ENCODE results near the gene GGACT.
"Not testable (repeated sequence)": the region's sequence is repeated elsewhere in the genome, so short reads cannot be mapped to it uniquely, and the experiment has no call there.

The GGACT gene

DNA sequence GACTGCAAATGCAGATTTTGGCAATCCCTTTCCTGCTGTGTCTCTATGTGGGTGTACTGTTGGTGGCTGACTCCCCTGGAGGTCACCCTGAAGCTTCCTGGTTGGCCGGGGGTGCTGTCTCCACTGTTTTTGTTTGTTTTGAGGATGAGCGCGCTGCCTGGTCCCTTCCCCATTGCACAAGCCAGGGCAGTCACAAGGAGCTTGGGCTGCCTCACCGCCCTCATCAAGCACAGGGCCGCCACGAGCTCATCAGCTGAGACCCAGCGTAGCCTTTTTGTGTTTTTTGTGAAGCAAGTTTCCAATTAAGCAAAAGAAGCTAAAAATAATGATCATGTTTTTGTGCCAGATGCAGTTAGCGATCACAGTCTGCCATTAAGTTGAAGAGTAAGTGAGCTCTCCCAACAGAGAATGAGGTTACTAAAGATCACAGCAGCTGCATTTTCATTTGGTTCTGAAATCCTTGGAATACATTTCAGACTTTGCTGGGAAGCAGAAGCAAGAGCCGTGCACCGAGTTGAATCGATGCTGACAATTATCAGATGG is 57.8 kb downstream of the GGACT start:
- DNase-seq (ENCODE audit: low read depth in 2 of 2) = no peak

- DNase-seq (ENCODE audit: low read depth in 2 of 2) = no peak
These were observed 58.8 kb downstream of the GGACT start for GRCh38 chr13:100529666-100530377.

- DNase-seq (ENCODE audit: low read depth in 2 of 2) = no peak
These were observed 59.8 kb downstream of the GGACT start for GRCh38 chr13:100528820-100529219.

- DNase-seq (ENCODE audit: low read depth in 2 of 2) = no peak
These were observed 60.2 kb downstream of the GGACT start for GRCh38 chr13:100528353-100528752.

- DNase-seq (ENCODE audit: low read depth in 2 of 2) = no peak
These were observed 60.9 kb downstream of the GGACT start for GRCh38 chr13:100527644-100528043.

DNA sequence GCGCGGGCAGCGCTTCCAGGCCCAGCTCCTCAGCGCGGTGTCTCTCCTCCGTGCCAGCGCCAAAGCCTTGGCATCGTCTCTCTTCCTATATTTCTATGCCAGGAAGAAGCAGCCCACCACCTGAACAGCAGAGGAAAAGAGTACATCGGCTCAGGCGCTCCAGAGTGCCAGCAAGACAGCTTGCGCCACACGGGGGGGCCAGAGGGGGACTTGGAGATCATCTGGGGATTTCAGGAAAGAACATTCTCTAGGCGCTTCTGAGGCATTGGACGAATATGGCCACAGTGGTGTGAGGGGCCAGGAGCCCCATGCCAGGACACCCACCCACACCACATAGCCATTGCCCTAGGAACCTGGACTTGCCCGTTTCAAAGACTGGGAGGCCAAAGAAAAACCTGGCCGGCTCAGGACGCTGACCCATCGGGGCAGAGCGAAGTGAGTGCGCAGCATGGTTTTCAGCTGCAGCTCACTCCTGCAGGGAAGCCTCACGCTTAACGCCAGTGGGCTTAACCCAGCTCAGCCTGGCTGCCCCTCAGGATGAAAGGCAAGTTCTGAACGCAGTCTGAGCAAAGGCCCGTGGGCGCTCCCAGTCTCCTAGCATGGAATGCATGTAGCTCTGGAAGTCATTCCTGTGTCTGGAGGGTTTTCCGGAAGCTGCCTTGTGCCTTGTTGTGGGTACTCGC is 62.1 kb downstream of the GGACT start:
- DNase-seq (ENCODE audit: low read depth in 2 of 2) = no peak

DNA sequence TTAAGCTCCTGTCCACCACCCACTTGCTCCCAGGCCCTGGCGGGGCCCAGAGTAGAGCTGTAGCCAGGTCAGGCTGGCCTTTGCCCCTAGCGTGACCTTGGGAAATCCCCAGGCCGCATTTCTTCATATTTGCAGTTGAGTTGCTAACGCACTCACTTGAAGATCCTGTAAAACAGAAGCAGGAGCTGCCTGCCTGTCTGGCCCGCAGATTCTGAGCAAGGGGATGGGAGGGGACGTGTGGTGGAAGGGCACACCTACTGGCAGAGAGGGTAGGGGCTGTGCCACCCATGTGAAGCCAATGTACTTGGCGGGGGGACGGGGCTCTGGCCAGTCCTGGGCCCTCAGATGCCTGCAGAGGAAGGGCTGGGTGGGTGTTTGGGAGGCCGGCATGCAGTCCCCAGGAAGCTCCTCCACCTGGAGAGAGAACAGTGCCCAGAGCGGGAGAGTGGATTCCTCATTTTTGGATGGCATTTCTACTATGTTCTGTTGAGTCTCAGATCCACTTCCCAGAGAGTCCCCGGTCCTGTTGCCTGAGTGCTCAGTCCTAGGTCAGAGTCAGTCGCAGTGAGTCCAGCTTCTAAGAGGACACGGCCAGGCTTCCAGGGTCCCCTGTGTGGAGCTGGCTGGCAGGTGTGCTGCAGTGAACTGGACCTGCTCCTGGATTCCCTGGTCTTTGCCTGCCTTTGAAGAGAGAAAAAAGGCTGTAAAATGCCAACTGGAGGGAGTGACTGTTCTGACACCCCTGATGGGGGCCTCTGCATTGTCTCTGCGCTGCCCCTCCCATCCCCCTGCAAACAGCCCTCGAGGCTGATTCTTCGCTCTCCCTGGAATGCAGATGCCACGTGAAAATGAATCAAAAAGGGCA is 62.9 kb downstream of the GGACT start:
- no peak for DNase-seq (ENCODE audit: low read depth in 2 of 2)

- DNase-seq (ENCODE audit: low read depth in 2 of 2) = not testable (repeated sequence)
These were observed 63.9 kb downstream of the GGACT start for GRCh38 chr13:100524688-100525087.

- DNase-seq (ENCODE audit: low read depth in 2 of 2) = no peak
These were observed 64.6 kb downstream of the GGACT start for GRCh38 chr13:100523981-100524386.

- no peak for DNase-seq (ENCODE audit: low read depth in 2 of 2)
These were observed 65.2 kb downstream of the GGACT start for GRCh38 chr13:100523411-100523810.

GRCh38 chr13:100522618-100523309 is 65.8 kb downstream of the GGACT start:
- no peak for DNase-seq (ENCODE audit: low read depth in 2 of 2)

- DNase-seq (ENCODE audit: low read depth in 2 of 2) = no peak
These were observed 66.6 kb downstream of the GGACT start for GRCh38 chr13:100521851-100522617.

DNA sequence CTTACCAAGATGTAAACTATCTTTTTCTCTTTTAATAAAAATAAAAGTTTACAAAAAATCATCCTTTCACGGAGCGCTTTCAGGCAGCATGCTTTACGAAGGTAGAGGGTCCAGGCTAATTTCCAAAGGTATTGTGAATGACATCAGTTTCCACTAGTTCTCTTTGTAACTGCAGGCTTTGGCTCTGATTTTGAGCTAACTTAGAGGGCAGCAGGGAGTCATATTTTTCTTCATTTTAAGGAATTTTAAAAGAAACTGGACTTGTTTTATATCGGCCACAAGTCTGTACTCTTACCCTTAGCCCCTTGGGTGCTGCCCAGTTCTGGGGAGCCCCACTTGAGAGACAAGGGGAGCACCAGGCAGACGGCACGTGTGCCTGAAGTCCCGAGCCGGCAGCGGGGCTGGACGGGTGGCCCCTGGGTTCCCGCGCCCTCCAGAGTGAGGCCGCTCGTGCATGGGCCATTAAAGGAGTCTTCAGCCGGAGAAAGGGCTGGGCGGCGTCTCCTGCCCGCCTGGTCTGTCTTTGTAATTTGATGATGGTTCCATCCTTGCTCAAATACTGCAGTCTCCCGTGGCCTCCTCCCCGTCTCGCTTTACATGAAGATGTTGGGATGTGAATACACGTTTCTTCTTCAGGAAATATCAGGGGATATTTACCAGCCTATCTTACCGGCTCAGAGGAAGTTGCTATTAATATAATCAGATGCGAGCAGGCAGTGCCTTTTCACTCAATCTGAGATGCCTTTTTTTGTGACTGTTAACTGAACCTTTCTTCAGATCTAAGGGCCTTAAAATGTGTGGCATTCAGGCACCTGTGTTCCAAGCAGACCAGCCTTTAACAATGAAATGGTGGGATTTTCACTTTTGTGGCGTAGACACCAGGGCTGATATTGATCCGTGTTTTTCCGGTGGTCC is 67.4 kb downstream of the GGACT start:
- no peak for DNase-seq (ENCODE audit: low read depth in 2 of 2)

DNA sequence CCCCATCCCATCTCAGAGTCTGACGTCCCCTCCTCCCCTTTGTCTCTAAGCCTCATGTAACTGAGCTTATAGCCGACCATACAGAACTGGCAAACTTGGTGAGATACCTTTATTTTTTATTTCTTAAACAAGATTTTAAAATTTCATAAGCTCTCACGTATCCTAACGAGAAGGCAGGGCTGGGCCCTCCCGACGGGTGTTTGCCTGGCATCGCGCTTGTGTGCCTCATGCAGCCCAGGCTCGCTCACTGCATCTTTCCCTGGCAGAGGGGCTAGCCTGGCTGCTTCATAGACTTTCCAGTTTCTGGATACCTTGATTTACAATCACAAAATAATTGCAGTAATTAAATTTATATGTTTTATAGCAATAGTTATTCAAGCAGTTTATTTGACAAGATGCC is 69.0 kb downstream of the GGACT start:
- DNase-seq (ENCODE audit: low read depth in 2 of 2) = no peak

- DNase-seq (ENCODE audit: low read depth in 2 of 2) = no peak
These were observed 70.1 kb downstream of the GGACT start for GRCh38 chr13:100518394-100519062.

- no peak for DNase-seq (ENCODE audit: low read depth in 2 of 2)
These were observed 70.9 kb downstream of the GGACT start for GRCh38 chr13:100517728-100518127.

GRCh38 chr13:100517135-100517534 is 71.5 kb downstream of the GGACT start:
- no peak for DNase-seq (ENCODE audit: low read depth in 2 of 2)

- no peak for DNase-seq (ENCODE audit: low read depth in 2 of 2)
These were observed 73.2 kb downstream of the GGACT start for GRCh38 chr13:100515410-100515800.

- peak; percentile 28 to 36 for DNase-seq (ENCODE audit: low read depth in 2 of 2)
These were observed 73.7 kb downstream of the GGACT start for GRCh38 chr13:100514788-100515409.

All from fibroblast of skin of left biceps (primary cell).